Hematopoietic multipotent progenitor cell treated with erythropoietin and hydrocortisone succinate and interleukin-3 and kit ligand, for 8 days (in vitro differentiated cells): ENCODE data around the gene MARCOL.
A peak's percentile ranks its signal among the peaks of the same experiment; 100 is the strongest.
"Not testable (repeated sequence)": the region's sequence is repeated elsewhere in the genome, so short reads cannot be mapped to it uniquely, and the experiment has no call there.

Experiments used
- DNase-seq: peaks from one replicate; pipeline ENCODE4 v3.0.0-alpha.2; 2015

Gene MARCOL

DNA sequence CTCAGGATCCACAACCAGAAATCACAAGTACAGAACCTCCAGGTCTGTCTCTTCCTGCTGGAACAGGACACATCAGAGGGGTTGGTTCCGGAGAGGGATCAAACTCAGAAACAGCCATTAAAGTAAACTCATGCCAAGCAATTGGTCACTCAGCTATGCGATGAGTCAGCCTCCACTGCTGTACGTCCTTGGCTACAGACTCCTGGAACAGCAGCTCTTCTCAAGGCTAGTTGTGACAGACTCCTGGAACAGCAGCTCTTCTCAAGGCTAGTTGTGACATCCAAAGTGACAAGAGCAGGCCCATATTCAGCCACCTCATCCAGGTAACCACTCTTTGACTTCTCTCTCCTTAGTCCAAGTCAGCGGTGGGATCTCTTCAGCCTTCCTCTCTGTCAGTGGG, 30.2 kb downstream of the MARCOL start, which contains the start of gene SPINK13:
Gene SPINK13 (plus strand): TSS at position 229 of the 400 bp plus-strand sequence. CDS start 1,279 bp downstream, outside the sequence.
- no peak for DNase-seq

GRCh38 chr5:148275129-148275528, 36.8 kb downstream of the MARCOL start:
- not testable (repeated sequence) for DNase-seq

GRCh38 chr5:148280893-148281292, 42.6 kb downstream of the MARCOL start:
- not testable (repeated sequence) for DNase-seq

- DNase-seq = not testable (repeated sequence)
Observed at GRCh38 chr5:148281336-148281735, 43.0 kb downstream of the MARCOL start.

DNA sequence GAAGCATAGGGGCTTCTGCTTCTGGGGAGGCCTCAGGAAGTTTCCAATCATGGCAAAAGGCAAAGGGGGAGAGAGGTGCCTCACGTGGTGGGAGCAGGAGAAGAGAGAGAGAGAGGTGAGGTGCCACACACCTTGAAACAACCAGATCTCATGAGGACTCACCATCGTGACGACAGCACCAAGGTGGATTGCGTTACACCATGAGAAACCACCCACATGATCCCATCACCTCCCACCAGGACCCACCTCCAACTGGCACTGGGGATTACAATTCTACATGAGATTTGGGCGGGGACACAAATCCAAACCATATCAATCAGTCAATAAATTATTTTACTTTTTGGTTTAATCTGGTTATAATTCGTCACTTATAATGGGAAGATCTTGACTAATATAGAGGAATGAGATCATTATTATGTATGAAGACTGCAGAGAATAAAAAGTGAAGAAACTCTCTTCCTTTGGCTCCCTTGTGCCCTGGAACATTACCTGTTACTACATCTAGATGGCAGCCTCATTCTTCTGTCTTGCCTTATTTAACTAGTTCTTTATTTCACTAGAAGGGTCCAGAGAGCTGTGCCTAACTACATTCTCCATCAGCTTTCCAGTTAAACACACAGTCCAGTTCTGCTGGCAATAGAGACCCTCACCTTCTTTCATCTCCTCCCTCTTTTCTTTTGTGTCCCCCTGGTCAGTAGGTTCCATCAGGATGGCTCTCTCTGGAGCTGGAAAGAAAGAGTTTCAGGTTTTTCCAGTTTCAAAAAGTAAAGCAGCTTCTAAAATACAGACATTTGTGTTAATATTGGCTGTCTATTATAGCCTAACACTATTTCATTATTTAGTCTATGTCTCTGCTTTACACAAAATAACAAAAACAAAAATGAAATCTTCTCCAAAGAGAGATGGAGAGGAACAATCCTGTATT, 52.2 kb downstream of the MARCOL start:
- peak; percentile 38 for DNase-seq
